K562 (cell line): ENCODE data around the gene ZC3H15. TPM values are rescaled to one million over a fixed set of nuclear protein-coding genes. Genes with fewer than 3 reads are reported as not detected.

Source experiments
- ATAC-seq: fragments of 200-7000 bp; cut with Tn5 transposase; 3 replicates; pipeline ENCODE4 v1.9.1; 2020; ENCODE audit warnings: moderate library complexity
- BruUV-seq: library from RNA; stranded (reverse); fragments of 400-500 nt; replicated peaks from 2 replicates; lab custom pipeline; 2021; lab: Mats Ljungman, UMichigan
- CTCF ChIA-PET: fragments of 300-600 bp; formaldehyde crosslinking; extraction: SDS; loops from one replicate; lab custom pipeline; 2021; ENCODE audit warnings: low intra/inter-chr PET ratio; lab: Yijun Ruan, JAX
- POLR2A ChIA-PET: fragments of 300-600, 350-650 bp; sonication (Branson Sonifier 250); formaldehyde crosslinking; extraction: SDS; loops from one replicate; lab custom pipeline; 2021; ENCODE audit warnings: antibody characterized with exemption, inconsistent platforms; lab: Yijun Ruan, JAX
- DNase-seq, 4 experiments: peaks; one replicate each; pipeline versions ENCODE4 v3.0.0 to v3.0.0-alpha.2; 2011 to 2018; ENCODE audit warnings: low spot score in 3 of 4, mixed read lengths in 3 of 4; ENCODE audit errors: extremely low read depth in 1 of 4
- FAIRE-seq: peaks from 2 replicates; lab custom pipeline; 2011; peaks lifted over from hg19 to GRCh38; lab: Jason Lieb, UNC
- H2AFZ ChIP-seq: 2 replicates; pipeline ENCODE4 v1.6.0; 2011; ENCODE audit warnings: low read depth, low read length, control low read depth, inconsistent platforms
- H3K27ac ChIP-seq: fragments of 200-600 bp; 3 replicates; pipeline ENCODE4 v1.8.0; 2011; ENCODE audit warnings: low read depth, mild to moderate bottlenecking, control low read depth, inconsistent platforms, low read length, moderate library complexity, mixed read lengths; ENCODE audit errors: extremely low read depth
- H3K27me3 ChIP-seq, 2 experiments: fragments of 300-600 bp in 1 of 2; 2 replicates in 1 of 2; 3 replicates in 1 of 2; pipeline versions ENCODE4 v1.6.0 to v1.8.0; 2011; ENCODE audit warnings: inconsistent platforms in 2 of 2, low read length in 2 of 2, mild to moderate bottlenecking in 1 of 2, mixed read lengths in 1 of 2, moderate library complexity in 1 of 2; ENCODE audit not compliant: control insufficient read depth in 2 of 2, insufficient read depth in 2 of 2
- H3K36me3 ChIP-seq: fragments of 300-600 bp; 3 replicates; pipeline ENCODE4 v1.8.0; 2011; ENCODE audit warnings: mild to moderate bottlenecking, low read length, inconsistent platforms; ENCODE audit not compliant: control insufficient read depth, insufficient read depth
- H3K4me1 ChIP-seq, 2 experiments: fragments of 200-600 bp in 1 of 2; replicated peaks in 1 of 2; 2 replicates in 1 of 2; 3 replicates in 1 of 2; pipeline versions ENCODE4 v1.5.1 to v1.8.0; 2011; ENCODE audit warnings: inconsistent platforms in 2 of 2, low read length in 2 of 2, mild to moderate bottlenecking in 1 of 2, mixed read lengths in 1 of 2, moderate library complexity in 1 of 2; ENCODE audit not compliant: control insufficient read depth in 2 of 2, insufficient read depth in 2 of 2
- H3K4me2 ChIP-seq: 2 replicates; pipeline ENCODE4 v1.6.1; 2011; ENCODE audit warnings: low read length, control low read depth, inconsistent platforms, mixed read lengths; ENCODE audit not compliant: insufficient read depth
- H3K4me3 ChIP-seq: fragments of 200-600 bp; sonication (generic), shearing (Covaris generic); 2 replicates; pipeline ENCODE4 v1.5.1; 2016; ENCODE audit warnings: control low read depth, inconsistent platforms
- H3K79me2 ChIP-seq: fragments of 200-600 bp; 3 replicates; pipeline ENCODE4 v1.8.0; 2011; ENCODE audit warnings: low read length, inconsistent platforms; ENCODE audit not compliant: control insufficient read depth, insufficient read depth
- H3K9ac ChIP-seq, 2 experiments: 2 replicates each; pipeline versions ENCODE4 v1.6.0 to v1.6.1; 2011; ENCODE audit warnings: low read depth in 2 of 2, low read length in 2 of 2, control low read depth in 1 of 2, inconsistent platforms in 1 of 2, mild to moderate bottlenecking in 1 of 2, mixed read lengths in 1 of 2; ENCODE audit not compliant: insufficient read depth in 1 of 2
- H3K9me1 ChIP-seq: one replicate; pipeline ENCODE4 v1.6.0; 2011; ENCODE audit warnings: inconsistent platforms, mild to moderate bottlenecking, low read length, moderate library complexity; ENCODE audit not compliant: control insufficient read depth, insufficient read depth
- H3K9me3 ChIP-seq: replicated peaks from 2 replicates; pipeline ENCODE4 v1.5.1; 2011; ENCODE audit warnings: low read depth, low read length, inconsistent platforms; ENCODE audit not compliant: control insufficient read depth, insufficient read depth
- H4K20me1 ChIP-seq: replicated peaks from 2 replicates; pipeline ENCODE4 v1.6.1; 2011; ENCODE audit warnings: low read length, inconsistent platforms, mixed read lengths; ENCODE audit not compliant: control insufficient read depth, insufficient read depth
- BMI1 ChIP-seq: fragments of 150-350 bp; IDR thresholded peaks from 2 replicates; pipeline ENCODE4 v1.6.1; 2014; ENCODE audit warnings: low read length
- CC2D1A ChIP-seq: fragments of 450-650 bp; IDR thresholded peaks from 2 replicates; pipeline ENCODE4 v1.6.1; 2017; ENCODE audit warnings: mild to moderate bottlenecking
- CEBPB ChIP-seq: fragments of 450-650 bp; IDR thresholded peaks from 2 replicates; pipeline ENCODE4 v1.6.1; 2016; ENCODE audit warnings: missing genetic modification characterization, missing compliant biosample characterization
- CEBPG ChIP-seq, 3 experiments: fragments of 200-800 bp in 1 of 3; sonication (Bioruptor generic) in 1 of 3; sonication (generic) in 1 of 3; formaldehyde crosslinking in 1 of 3; IDR thresholded peaks in 2 of 3; conservative IDR thresholded peaks in 1 of 3; 2 replicates each; pipeline versions ENCODE4 v1.6.1 to v1.8.0; 2016 to 2022; ENCODE audit warnings: missing compliant biosample characterization in 2 of 3, missing genetic modification characterization in 2 of 3, mild to moderate bottlenecking in 1 of 3, missing genetic modification reagents in 1 of 3
- DDX20 ChIP-seq: fragments of 450-650 bp; IDR thresholded peaks from 2 replicates; pipeline ENCODE4 v1.6.1; 2016; ENCODE audit warnings: missing genetic modification characterization, low read depth, mild to moderate bottlenecking, missing compliant biosample characterization, moderate library complexity
- IFI16 ChIP-seq: fragments of 250-450 bp; sonication (Bioruptor Pico); IDR thresholded peaks from 2 replicates; pipeline ENCODE4 v2.1.2; 2022; ENCODE audit warnings: mild to moderate bottlenecking, inconsistent platforms
- MECOM ChIP-seq: fragments of 250-450 bp; sonication (Bioruptor Pico); IDR thresholded peaks from 2 replicates; pipeline ENCODE4 v1.8.0; 2022; ENCODE audit warnings: inconsistent platforms
- XRCC5 ChIP-seq: fragments of 200-400 bp; formaldehyde crosslinking; IDR thresholded peaks from 2 replicates; pipeline ENCODE4 v1.6.1; 2017; ENCODE audit warnings: low read depth, mild to moderate bottlenecking, low read length
- ZFX ChIP-seq: sonication (generic); formaldehyde crosslinking; IDR thresholded peaks from 2 replicates; pipeline ENCODE4 v1.8.0; 2022; ENCODE audit warnings: mild to moderate bottlenecking, missing genetic modification reagents, moderate library complexity
- ZNF134 ChIP-seq: fragments of 250-450 bp; sonication (Bioruptor Pico); conservative IDR thresholded peaks from 2 replicates; pipeline ENCODE4 v1.4.0; 2020
- ZNF445 ChIP-seq: fragments of 250-450 bp; sonication (Bioruptor Pico); IDR thresholded peaks from 2 replicates; pipeline ENCODE4 v1.4.0; 2020; ENCODE audit warnings: low read depth, mild to moderate bottlenecking, moderate library complexity
- WGBS: fragments of 100-300 bp; shearing (Covaris generic); methylation state at CpG from one replicate; pipeline ENCODE4 v1.1.6; 2016; ENCODE audit warnings: low coverage, mixed read lengths; ENCODE audit not compliant: insufficient coverage; ENCODE audit errors: missing lambda C conversion rate; 5-methylcytosine and 5-hydroxymethylcytosine counted together
- in situ Hi-C: fragments of 300-500 bp; cut with MboI; formaldehyde crosslinking; loops from 4 replicates; pipeline ENCODE4 v1.15.0; 2018; ENCODE audit warnings: inconsistent platforms, mixed read lengths
- intact Hi-C: fragments of 100-400 bp; cut with micrococcal nuclease; formaldehyde crosslinking; loops from 2 replicates; pipeline ENCODE4 v1.14.2; 2022
- polyA plus RNA-seq, 8 experiments: library from polyadenylated mRNA; depleted of rRNA in 4 of 8; stranded (reverse) in 5 of 8; unstranded in 3 of 8; fragments of >200 nt; fragmentation: Nextera tagmentation in 2 of 8; fragmentation: Illumina TruSeq in 1 of 8; extraction: Ambion mirVana in 2 of 8; extraction: Trizol in 1 of 8; gene quantifications; 2 replicates each; pipeline versions ENCODE4 v1.2.1 to v1.2.3, GENCODE V29; 2011 to 2014; ENCODE audit warnings: inconsistent platforms in 1 of 8, missing spikeins in 1 of 8
- total RNA-seq, 7 experiments: library from RNA; depleted of rRNA in 6 of 7; stranded (reverse); fragments of >200 nt in 6 of 7; fragmentation: Illumina TruSeq in 2 of 7; extraction: Trizol in 2 of 7; gene quantifications; 2 replicates each; pipeline versions ENCODE4 v1.2.1 to v1.2.3, GENCODE V29; 2011 to 2021; ENCODE audit warnings: low replicate concordance in 1 of 7
- TF ChIP-seq, protein P1 (sequence below), 2 experiments: IDR thresholded peaks; 2 replicates each; pipeline ENCODE4 v1.6.1; 2012; ENCODE audit warnings: improper control_type of control experiment in 2 of 2, low read depth in 2 of 2, low read length in 2 of 2, borderline replicate concordance in 1 of 2

ZC3H15 gene
- total and polyA plus RNA-seq, 9 of the 15 experiments (the other 6 are each of a cell fraction or from before 2014, with no cell fraction given) = 132 to 286 (median 189) TPM

DNA sequence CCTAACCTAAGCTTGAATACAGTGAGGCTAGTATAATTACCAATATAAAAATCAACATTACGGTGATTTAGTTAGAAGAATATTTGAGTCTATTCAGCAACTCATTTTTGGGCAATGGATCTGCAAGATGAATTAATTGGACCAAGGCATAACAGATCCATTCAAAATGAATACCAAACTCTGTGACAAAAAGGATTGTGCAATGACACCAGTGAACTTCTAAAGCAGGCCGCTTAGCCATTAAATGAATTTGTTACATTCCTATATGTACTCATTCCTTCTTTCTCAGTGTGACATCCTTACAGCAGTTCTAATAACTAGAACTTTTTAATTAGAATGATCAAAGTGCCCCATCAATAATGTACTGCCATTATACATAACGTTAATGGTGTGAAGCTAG, 44.3 kb downstream of the ZC3H15 start:
- TF ChIP-seq CEBPB (tag) (peak; percentile 81), ZFX (CRISPR knock-in tag) (no peak), MECOM (no peak), BMI1 (no peak), CEBPG (CRISPR knock-in tag; IDR thresholded peaks at IDR 0.05) (no peak), CEBPG (tag; conservative IDR thresholded peaks at IDR 0.05 in 1 of 2, IDR thresholded peaks at IDR 0.05 in 1 of 2) (peak; percentile 25 to 48; a peak in 3 of 4 replicates), DDX20 (no peak), IFI16 (CRISPR knock-in tag) (no peak), CC2D1A (no peak), ZNF134 (CRISPR knock-in tag) (no peak), XRCC5 (no peak), ZNF445 (no peak)
- TF ChIP-seq, protein P1, sequence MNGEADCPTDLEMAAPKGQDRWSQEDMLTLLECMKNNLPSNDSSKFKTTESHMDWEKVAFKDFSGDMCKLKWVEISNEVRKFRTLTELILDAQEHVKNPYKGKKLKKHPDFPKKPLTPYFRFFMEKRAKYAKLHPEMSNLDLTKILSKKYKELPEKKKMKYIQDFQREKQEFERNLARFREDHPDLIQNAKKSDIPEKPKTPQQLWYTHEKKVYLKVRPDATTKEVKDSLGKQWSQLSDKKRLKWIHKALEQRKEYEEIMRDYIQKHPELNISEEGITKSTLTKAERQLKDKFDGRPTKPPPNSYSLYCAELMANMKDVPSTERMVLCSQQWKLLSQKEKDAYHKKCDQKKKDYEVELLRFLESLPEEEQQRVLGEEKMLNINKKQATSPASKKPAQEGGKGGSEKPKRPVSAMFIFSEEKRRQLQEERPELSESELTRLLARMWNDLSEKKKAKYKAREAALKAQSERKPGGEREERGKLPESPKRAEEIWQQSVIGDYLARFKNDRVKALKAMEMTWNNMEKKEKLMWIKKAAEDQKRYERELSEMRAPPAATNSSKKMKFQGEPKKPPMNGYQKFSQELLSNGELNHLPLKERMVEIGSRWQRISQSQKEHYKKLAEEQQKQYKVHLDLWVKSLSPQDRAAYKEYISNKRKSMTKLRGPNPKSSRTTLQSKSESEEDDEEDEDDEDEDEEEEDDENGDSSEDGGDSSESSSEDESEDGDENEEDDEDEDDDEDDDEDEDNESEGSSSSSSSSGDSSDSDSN (IDR thresholded peaks at IDR 0.05; ENCODE audit: borderline replicate concordance in 1 of 2, low read depth in 2 of 2, low read length in 2 of 2) = no peak
- TF ChIP-seq, all 486 proteins: peak for 2
- Histone ChIP-seq H3K4me3 (no peak overlapping the region), H3K36me3 (no peaks in the 10 kb centered on the region), H3K9ac (no peak overlapping the region), H3K4me1 (peaks cover 3 to 7% of the 10 kb centered on the region in 2 experiments; a peak in 3 of 5 replicates), H2AFZ (no peak overlapping the region), H3K4me2 (no peak overlapping the region), H3K27me3 (no peaks in the 10 kb centered on the region), H3K9me3 (no peaks in the 10 kb centered on the region), H3K9me1 (no peaks in the 10 kb centered on the region), H3K27ac (no peak overlapping the region), H3K79me2 (no peaks in the 10 kb centered on the region), H4K20me1 (no peaks in the 10 kb centered on the region)
- BruUV-seq = no TSS peak
- FAIRE-seq = no peak
- in situ Hi-C loops = no loop called here
- POLR2A ChIA-PET = interaction anchor here (0.9 kb wide), 1 partner anchor 11 kb away, joined by 3 read pairs; no protein-coding TSS in a partner anchor
- intact Hi-C loops = no loop called here
- no peak for ATAC-seq
- WGBS = 47% methylated on average over 3 of the region's 3 CpGs
- DNase-seq = no peak
- CTCF ChIA-PET = no interaction called here
